HepG2 (cell line): Measurements from ENCODE around the gene NRN1. TPM values are rescaled to one million over a fixed set of nuclear protein-coding genes. Genes with fewer than 3 reads are reported as not detected.
A peak's percentile ranks its signal among the peaks of the same experiment; 100 is the strongest.

Source experiments
- BRD4 ChIP-seq: sonication (generic); formaldehyde crosslinking; IDR thresholded peaks from 2 replicates; pipeline ENCODE4 v1.4.0; 2020; ENCODE audit warnings: missing genetic modification reagents
- HMGA1 ChIP-seq: sonication (generic); formaldehyde crosslinking; conservative IDR thresholded peaks from 2 replicates; pipeline ENCODE4 v1.4.0; 2020; ENCODE audit warnings: missing genetic modification reagents
- HNRNPL ChIP-seq: fragments of 200-400 bp; formaldehyde crosslinking; IDR thresholded peaks from 2 replicates; pipeline ENCODE4 v1.6.1; 2017; ENCODE audit warnings: mild to moderate bottlenecking, low read depth, low read length
- HNRNPLL ChIP-seq: fragments of 200-400 bp; formaldehyde crosslinking; IDR thresholded peaks from 2 replicates; pipeline ENCODE4 v1.6.1; 2017; ENCODE audit warnings: mild to moderate bottlenecking, low read depth, low read length; ENCODE audit not compliant: poor library complexity, severe bottlenecking
- KLF16 ChIP-seq, 2 experiments: sonication (generic) in 1 of 2; formaldehyde crosslinking in 1 of 2; IDR thresholded peaks; 2 replicates each; pipeline versions ENCODE4 v1.6.1 to v1.8.0; 2016 to 2023; ENCODE audit warnings: missing genetic modification reagents in 2 of 2, missing compliant biosample characterization in 1 of 2
- MLLT10 ChIP-seq: sonication (generic); formaldehyde crosslinking; IDR thresholded peaks from 2 replicates; pipeline ENCODE4 v1.4.0; 2020; ENCODE audit warnings: missing genetic modification reagents
- RBM22 ChIP-seq: fragments of 200-400 bp; formaldehyde crosslinking; optimal IDR thresholded peaks from 2 replicates; pipeline ENCODE3; 2017; ENCODE audit warnings: mild to moderate bottlenecking, low read length, moderate library complexity
- RNF2 ChIP-seq: fragments of 450-650 bp; conservative IDR thresholded peaks from 2 replicates; pipeline ENCODE4 v1.6.1; 2016; ENCODE audit warnings: low read depth
- SALL1 ChIP-seq: sonication (generic); formaldehyde crosslinking; IDR thresholded peaks from 2 replicates; pipeline ENCODE4 v1.8.0; 2022; ENCODE audit warnings: mild to moderate bottlenecking, missing genetic modification reagents
- TOE1 ChIP-seq: sonication (generic); formaldehyde crosslinking; IDR thresholded peaks from 2 replicates; pipeline ENCODE4 v1.4.0; 2020; ENCODE audit warnings: mild to moderate bottlenecking, missing genetic modification reagents
- TP53 ChIP-seq: sonication (generic); formaldehyde crosslinking; conservative IDR thresholded peaks from 2 replicates; pipeline ENCODE4 v1.4.0; 2020; ENCODE audit warnings: missing genetic modification reagents
- XRCC5 ChIP-seq: fragments of 200-400 bp; formaldehyde crosslinking; optimal IDR thresholded peaks from 2 replicates; pipeline ENCODE3; 2017; ENCODE audit warnings: mild to moderate bottlenecking, low read length
- ZNF607 ChIP-seq: sonication (generic); formaldehyde crosslinking; IDR thresholded peaks from 2 replicates; pipeline ENCODE4 v1.5.1; 2020; ENCODE audit warnings: missing genetic modification reagents, mild to moderate bottlenecking, borderline replicate concordance
- ZNF616 ChIP-seq: sonication (generic); formaldehyde crosslinking; IDR thresholded peaks from 2 replicates; pipeline ENCODE4 v1.5.0; 2020; ENCODE audit warnings: low read depth, mild to moderate bottlenecking, missing genetic modification reagents
- ZNF746 ChIP-seq: sonication (generic); formaldehyde crosslinking; IDR thresholded peaks from 2 replicates; pipeline ENCODE4 v1.8.0; 2022; ENCODE audit warnings: mild to moderate bottlenecking, missing genetic modification reagents
- polyA plus RNA-seq, 8 experiments: library from polyadenylated mRNA; depleted of rRNA in 3 of 8; stranded (reverse) in 7 of 8; unstranded in 1 of 8; fragments of >200 nt; fragmentation: Illumina TruSeq in 4 of 8; extraction: Trizol in 4 of 8; gene quantifications; 2 replicates each; pipeline versions ENCODE4 v1.2.1 to v1.2.3, GENCODE V29; 2011 to 2016; ENCODE audit warnings: low read depth in 4 of 8, missing spikeins in 1 of 8, mixed read lengths in 1 of 8; ENCODE audit not compliant: insufficient read depth in 1 of 8
- total RNA-seq, 5 experiments: library from RNA; depleted of rRNA; stranded (reverse); fragments of >200 nt; fragmentation: Illumina TruSeq; extraction: Trizol; gene quantifications; 2 replicates each; pipeline ENCODE4 v1.2.3, GENCODE V29; 2016; ENCODE audit warnings: low read depth in 1 of 5
- TF ChIP-seq, protein P1 (sequence below): sonication (generic); formaldehyde crosslinking; IDR thresholded peaks from 2 replicates; pipeline ENCODE4 v1.8.0; 2022; ENCODE audit warnings: mild to moderate bottlenecking, missing genetic modification reagents, borderline replicate concordance
- TF ChIP-seq, protein P2 (sequence below): sonication (generic); formaldehyde crosslinking; IDR thresholded peaks from 2 replicates; pipeline ENCODE4 v1.5.0; 2020; ENCODE audit warnings: missing genetic modification reagents
- TF ChIP-seq, protein P3 (sequence below): conservative IDR thresholded peaks from 2 replicates; pipeline ENCODE4 v1.6.1; 2018; ENCODE audit warnings: missing genetic modification reagents
- TF ChIP-seq, protein P4 (sequence below): IDR thresholded peaks from 2 replicates; pipeline ENCODE4 v1.6.1; 2016; ENCODE audit warnings: low read depth, missing genetic modification reagents, missing compliant biosample characterization

NRN1 gene
- total and polyA plus RNA-seq, 2 of the 13 experiments (the other 11 are each of a cell fraction or from before 2014, with no cell fraction given), result 0.11 TPM; not detected in 1

GRCh38 chr6:6007366-6008088 lies 802 bp upstream of the NRN1 start (continued):
- TF ChIP-seq XRCC5 (peak; percentile 55), SALL1 (0 out of 2 replicates have a peak, but pooled peaks have one; percentile 24), RNF2 (peak; percentile 73), ZNF607 (CRISPR knock-in tag) (no peak), HNRNPLL (peak; percentile 43), ZNF616 (CRISPR knock-in tag) (no peak), TOE1 (CRISPR knock-in tag) (no peak), RBM22 (no peak), ZNF746 (CRISPR knock-in tag) (no peak), KLF16 (CRISPR knock-in tag; IDR thresholded peaks at IDR 0.05) (no peak), HNRNPL (no peak), TP53 (no peak), MLLT10 (no peak), BRD4 (no peak), HMGA1 (CRISPR knock-in tag) (no peak)
- TF ChIP-seq, protein P1, sequence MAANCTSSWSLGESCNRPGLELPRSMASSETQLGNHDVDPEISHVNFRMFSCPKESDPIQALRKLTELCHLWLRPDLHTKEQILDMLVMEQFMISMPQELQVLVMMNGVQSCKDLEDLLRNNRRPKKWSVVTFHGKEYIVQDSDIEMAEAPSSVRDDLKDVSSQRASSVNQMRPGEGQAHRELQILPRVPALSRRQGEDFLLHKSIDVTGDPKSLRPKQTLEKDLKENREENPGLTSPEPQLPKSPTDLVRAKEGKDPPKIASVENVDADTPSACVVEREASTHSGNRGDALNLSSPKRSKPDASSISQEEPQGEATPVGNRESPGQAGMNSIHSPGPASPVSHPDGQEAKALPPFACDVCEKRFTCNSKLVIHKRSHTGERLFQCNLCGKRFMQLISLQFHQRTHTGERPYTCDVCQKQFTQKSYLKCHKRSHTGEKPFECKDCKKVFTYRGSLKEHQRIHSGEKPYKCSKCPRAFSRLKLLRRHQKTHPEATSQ, result 0 out of 2 replicates have a peak, but pooled peaks have one; percentile 25
- TF ChIP-seq, protein P2, sequence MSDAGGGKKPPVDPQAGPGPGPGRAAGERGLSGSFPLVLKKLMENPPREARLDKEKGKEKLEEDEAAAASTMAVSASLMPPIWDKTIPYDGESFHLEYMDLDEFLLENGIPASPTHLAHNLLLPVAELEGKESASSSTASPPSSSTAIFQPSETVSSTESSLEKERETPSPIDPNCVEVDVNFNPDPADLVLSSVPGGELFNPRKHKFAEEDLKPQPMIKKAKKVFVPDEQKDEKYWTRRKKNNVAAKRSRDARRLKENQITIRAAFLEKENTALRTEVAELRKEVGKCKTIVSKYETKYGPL (CRISPR knock-in tag), result no peak
- TF ChIP-seq, protein P3, sequence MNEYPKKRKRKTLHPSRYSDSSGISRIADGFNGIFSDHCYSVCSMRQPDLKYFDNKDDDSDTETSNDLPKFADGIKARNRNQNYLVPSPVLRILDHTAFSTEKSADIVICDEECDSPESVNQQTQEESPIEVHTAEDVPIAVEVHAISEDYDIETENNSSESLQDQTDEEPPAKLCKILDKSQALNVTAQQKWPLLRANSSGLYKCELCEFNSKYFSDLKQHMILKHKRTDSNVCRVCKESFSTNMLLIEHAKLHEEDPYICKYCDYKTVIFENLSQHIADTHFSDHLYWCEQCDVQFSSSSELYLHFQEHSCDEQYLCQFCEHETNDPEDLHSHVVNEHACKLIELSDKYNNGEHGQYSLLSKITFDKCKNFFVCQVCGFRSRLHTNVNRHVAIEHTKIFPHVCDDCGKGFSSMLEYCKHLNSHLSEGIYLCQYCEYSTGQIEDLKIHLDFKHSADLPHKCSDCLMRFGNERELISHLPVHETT, result no peak
- TF ChIP-seq, protein P4, sequence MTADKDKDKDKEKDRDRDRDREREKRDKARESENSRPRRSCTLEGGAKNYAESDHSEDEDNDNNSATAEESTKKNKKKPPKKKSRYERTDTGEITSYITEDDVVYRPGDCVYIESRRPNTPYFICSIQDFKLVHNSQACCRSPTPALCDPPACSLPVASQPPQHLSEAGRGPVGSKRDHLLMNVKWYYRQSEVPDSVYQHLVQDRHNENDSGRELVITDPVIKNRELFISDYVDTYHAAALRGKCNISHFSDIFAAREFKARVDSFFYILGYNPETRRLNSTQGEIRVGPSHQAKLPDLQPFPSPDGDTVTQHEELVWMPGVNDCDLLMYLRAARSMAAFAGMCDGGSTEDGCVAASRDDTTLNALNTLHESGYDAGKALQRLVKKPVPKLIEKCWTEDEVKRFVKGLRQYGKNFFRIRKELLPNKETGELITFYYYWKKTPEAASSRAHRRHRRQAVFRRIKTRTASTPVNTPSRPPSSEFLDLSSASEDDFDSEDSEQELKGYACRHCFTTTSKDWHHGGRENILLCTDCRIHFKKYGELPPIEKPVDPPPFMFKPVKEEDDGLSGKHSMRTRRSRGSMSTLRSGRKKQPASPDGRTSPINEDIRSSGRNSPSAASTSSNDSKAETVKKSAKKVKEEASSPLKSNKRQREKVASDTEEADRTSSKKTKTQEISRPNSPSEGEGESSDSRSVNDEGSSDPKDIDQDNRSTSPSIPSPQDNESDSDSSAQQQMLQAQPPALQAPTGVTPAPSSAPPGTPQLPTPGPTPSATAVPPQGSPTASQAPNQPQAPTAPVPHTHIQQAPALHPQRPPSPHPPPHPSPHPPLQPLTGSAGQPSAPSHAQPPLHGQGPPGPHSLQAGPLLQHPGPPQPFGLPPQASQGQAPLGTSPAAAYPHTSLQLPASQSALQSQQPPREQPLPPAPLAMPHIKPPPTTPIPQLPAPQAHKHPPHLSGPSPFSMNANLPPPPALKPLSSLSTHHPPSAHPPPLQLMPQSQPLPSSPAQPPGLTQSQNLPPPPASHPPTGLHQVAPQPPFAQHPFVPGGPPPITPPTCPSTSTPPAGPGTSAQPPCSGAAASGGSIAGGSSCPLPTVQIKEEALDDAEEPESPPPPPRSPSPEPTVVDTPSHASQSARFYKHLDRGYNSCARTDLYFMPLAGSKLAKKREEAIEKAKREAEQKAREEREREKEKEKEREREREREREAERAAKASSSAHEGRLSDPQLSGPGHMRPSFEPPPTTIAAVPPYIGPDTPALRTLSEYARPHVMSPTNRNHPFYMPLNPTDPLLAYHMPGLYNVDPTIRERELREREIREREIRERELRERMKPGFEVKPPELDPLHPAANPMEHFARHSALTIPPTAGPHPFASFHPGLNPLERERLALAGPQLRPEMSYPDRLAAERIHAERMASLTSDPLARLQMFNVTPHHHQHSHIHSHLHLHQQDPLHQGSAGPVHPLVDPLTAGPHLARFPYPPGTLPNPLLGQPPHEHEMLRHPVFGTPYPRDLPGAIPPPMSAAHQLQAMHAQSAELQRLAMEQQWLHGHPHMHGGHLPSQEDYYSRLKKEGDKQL, result no peak
